K562 (cell line): ENCODE measurements around the gene ACSM6. TPM values are rescaled to one million over a fixed set of nuclear protein-coding genes. Genes with fewer than 3 reads are reported as not detected.

ENCODE experiments used
- ATF1 ChIP-seq, 2 experiments: fragments of 450-650 bp in 1 of 2; IDR thresholded peaks; 2 replicates each; pipeline ENCODE4 v1.6.1; 2016; ENCODE audit warnings: missing compliant biosample characterization in 1 of 2, missing genetic modification characterization in 1 of 2
- ETV5 ChIP-seq: sonication (generic); formaldehyde crosslinking; IDR thresholded peaks from 2 replicates; pipeline ENCODE4 v1.4.0; 2020; ENCODE audit warnings: low read depth, mild to moderate bottlenecking, missing genetic modification reagents
- GABPB1 ChIP-seq: sonication (generic); formaldehyde crosslinking; IDR thresholded peaks from 2 replicates; pipeline ENCODE4 v1.8.0; 2022; ENCODE audit warnings: mild to moderate bottlenecking, missing genetic modification reagents
- HMBOX1 ChIP-seq: sonication (generic); IDR thresholded peaks from 2 replicates; pipeline ENCODE4 v1.6.1; 2016
- HNRNPLL ChIP-seq: fragments of 200-400 bp; formaldehyde crosslinking; IDR thresholded peaks from 2 replicates; pipeline ENCODE4 v1.6.1; 2017; ENCODE audit warnings: low read length, low read depth, mild to moderate bottlenecking; ENCODE audit not compliant: poor library complexity, severe bottlenecking
- JUND ChIP-seq, 2 experiments: IDR thresholded peaks; 2 replicates in 1 of 2; 3 replicates in 1 of 2; pipeline ENCODE4 v1.6.1; 2011; ENCODE audit warnings: borderline replicate concordance in 2 of 2, low read depth in 2 of 2, low read length in 2 of 2, improper control_type of control experiment in 1 of 2, missing biosample characterization in 1 of 2, missing genetic modification characterization in 1 of 2, missing genetic modification reagents in 1 of 2
- KLF16 ChIP-seq: IDR thresholded peaks from 2 replicates; pipeline ENCODE4 v1.6.1; 2016; ENCODE audit warnings: antibody characterized with exemption
- MXI1 ChIP-seq: IDR thresholded peaks from 2 replicates; pipeline ENCODE4 v1.6.1; 2011; ENCODE audit warnings: low read depth, mild to moderate bottlenecking, improper control_type of control experiment, low read length
- REST ChIP-seq, 2 experiments: fragments of 450-650 bp; formaldehyde crosslinking in 1 of 2; IDR thresholded peaks; 2 replicates each; pipeline versions ENCODE4 v1.4.0 to v1.6.1; 2014 to 2020; ENCODE audit warnings: mild to moderate bottlenecking in 2 of 2, borderline replicate concordance in 1 of 2, low read depth in 1 of 2
- SP2 ChIP-seq: IDR thresholded peaks from 2 replicates; pipeline ENCODE4 v1.6.1; 2011; ENCODE audit warnings: mild to moderate bottlenecking, low read depth, low read length, moderate library complexity; ENCODE audit not compliant: poor library complexity, severe bottlenecking; ENCODE audit errors: extremely low read depth
- TFAP4 ChIP-seq: sonication (generic); formaldehyde crosslinking; IDR thresholded peaks from 2 replicates; pipeline ENCODE4 v1.8.0; 2022; ENCODE audit warnings: missing genetic modification reagents, mild to moderate bottlenecking, moderate library complexity, borderline replicate concordance
- YY1 ChIP-seq, 3 experiments: IDR thresholded peaks; 2 replicates each; pipeline ENCODE4 v1.6.1; 2011; ENCODE audit warnings: low read length in 2 of 3, mild to moderate bottlenecking in 2 of 3, moderate library complexity in 2 of 3, borderline replicate concordance in 1 of 3, control low read depth in 1 of 3, low read depth in 1 of 3; ENCODE audit not compliant: insufficient read depth in 3 of 3, insufficient replicate concordance in 2 of 3, control insufficient read depth in 1 of 3, insufficient read length in 1 of 3; ENCODE audit errors: extremely low read depth in 1 of 3
- ZEB2 ChIP-seq: fragments of 450-650 bp; IDR thresholded peaks from 2 replicates; pipeline ENCODE4 v1.6.1; 2016
- polyA plus RNA-seq, 8 experiments: library from polyadenylated mRNA; depleted of rRNA in 4 of 8; stranded (reverse) in 5 of 8; unstranded in 3 of 8; fragments of >200 nt; fragmentation: Nextera tagmentation in 2 of 8; fragmentation: Illumina TruSeq in 1 of 8; extraction: Ambion mirVana in 2 of 8; extraction: Trizol in 1 of 8; gene quantifications; 2 replicates each; pipeline versions ENCODE4 v1.2.1 to v1.2.3, GENCODE V29; 2011 to 2014; ENCODE audit warnings: inconsistent platforms in 1 of 8, missing spikeins in 1 of 8
- total RNA-seq, 7 experiments: library from RNA; depleted of rRNA in 6 of 7; stranded (reverse); fragments of >200 nt in 6 of 7; fragmentation: Illumina TruSeq in 2 of 7; extraction: Trizol in 2 of 7; gene quantifications; 2 replicates each; pipeline versions ENCODE4 v1.2.1 to v1.2.3, GENCODE V29; 2011 to 2021; ENCODE audit warnings: low replicate concordance in 1 of 7

Gene ACSM6
- total and polyA plus RNA-seq, 9 of the 15 experiments (the other 6 are each of a cell fraction or from before 2014, with no cell fraction given), result not detected

- peak; percentile 50 for TF ChIP-seq SP2
- TF ChIP-seq REST (IDR thresholded peaks at IDR 0.05; ENCODE audit: borderline replicate concordance), result peak; percentile 58; the same call in 1 of the 2 replicates
- 0 out of 2 replicates have a peak, but pooled peaks have one; percentile 30 for TF ChIP-seq REST (CRISPR knock-in tag; IDR thresholded peaks at IDR 0.05; ENCODE audit: low read depth)
- no peak for TF ChIP-seq MXI1
- TF ChIP-seq KLF16, result peak; percentile 26; the same call in 1 of the 2 replicates
- peak in 2 of 3 experiments; percentile 47 to 49 for TF ChIP-seq YY1 (IDR thresholded peaks at IDR 0.05; ENCODE audit: borderline replicate concordance in 1 of 3, control insufficient read depth in 1 of 3, extremely low read depth in 1 of 3, insufficient read depth in 3 of 3, insufficient read length in 1 of 3, insufficient replicate concordance in 2 of 3, low read depth in 1 of 3, low read length in 2 of 3)
- TF ChIP-seq HNRNPLL, result peak; percentile 95
- peak; percentile 65; the same call in 1 of the 2 replicates for TF ChIP-seq ZEB2
- peak; percentile 77 for TF ChIP-seq GABPB1 (CRISPR knock-in tag)
- TF ChIP-seq HMBOX1, result no peak
- peak; percentile 87 for TF ChIP-seq ETV5 (CRISPR knock-in tag)
- peak; percentile 40; the same call in 1 of the 2 replicates for TF ChIP-seq TFAP4 (CRISPR knock-in tag)
- 0 out of 2 replicates have a peak, but pooled peaks have one; percentile 4 for TF ChIP-seq JUND (IDR thresholded peaks at IDR 0.05; ENCODE audit: borderline replicate concordance, low read depth, low read length)
- TF ChIP-seq JUND (tag; IDR thresholded peaks at IDR 0.05; ENCODE audit: borderline replicate concordance, low read depth, low read length), result no peak; the same call in 2 of the 3 replicates
- TF ChIP-seq ATF1 (CRISPR knock-in tag; IDR thresholded peaks at IDR 0.05), result no peak
- peak; percentile 61 for TF ChIP-seq ATF1 (tag; IDR thresholded peaks at IDR 0.05)
Measured at GRCh38 chr10:95183271-95184230, 10.5 kb upstream of the ACSM6 start (continued).
